ENCODE measurements around the gene PCDHA4. TPM values are rescaled to one million over a fixed set of nuclear protein-coding genes. Genes with fewer than 3 reads are reported as not detected.
"Not testable (repeated sequence)": the region's sequence is repeated elsewhere in the genome, so short reads cannot be mapped to it uniquely, and the experiment has no call there.

The PCDHA4 gene
- total RNA-seq, 2 experiments from 2014 or later: not detected

DNA sequence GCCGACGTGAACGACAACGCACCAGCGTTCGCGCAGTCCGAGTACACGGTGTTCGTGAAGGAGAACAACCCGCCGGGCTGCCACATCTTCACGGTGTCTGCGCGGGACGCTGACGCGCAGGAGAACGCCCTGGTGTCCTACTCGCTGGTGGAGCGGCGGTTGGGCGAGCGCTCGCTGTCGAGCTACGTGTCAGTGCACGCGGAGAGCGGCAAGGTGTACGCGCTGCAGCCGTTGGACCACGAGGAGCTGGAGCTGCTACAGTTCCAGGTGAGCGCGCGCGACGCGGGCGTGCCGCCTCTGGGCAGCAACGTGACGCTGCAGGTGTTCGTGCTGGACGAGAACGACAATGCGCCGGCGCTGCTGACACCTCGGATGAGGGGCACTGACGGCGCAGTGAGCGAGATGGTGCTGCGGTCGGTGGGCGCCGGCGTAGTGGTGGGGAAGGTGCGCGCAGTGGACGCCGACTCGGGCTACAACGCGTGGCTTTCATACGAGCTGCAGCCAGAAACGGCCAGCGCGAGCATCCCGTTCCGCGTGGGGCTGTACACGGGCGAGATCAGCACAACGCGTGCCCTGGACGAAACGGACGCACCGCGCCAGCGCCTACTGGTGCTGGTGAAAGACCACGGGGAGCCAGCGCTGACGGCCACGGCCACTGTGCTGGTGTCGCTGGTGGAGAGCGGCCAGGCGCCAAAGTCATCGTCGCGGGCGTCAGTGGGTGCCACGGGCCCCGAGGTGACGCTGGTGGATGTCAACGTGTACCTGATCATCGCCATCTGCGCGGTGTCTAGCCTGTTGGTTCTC, 43.2 kb downstream of the PCDHA4 start:
- H3K4me3 Mint-ChIP-seq; H3K27ac Mint-ChIP-seq; H3K9me3 Mint-ChIP-seq; CTCF ChIA-PET; H3K36me3 Mint-ChIP-seq (ENCODE audit: low read depth); H3K4me1 Mint-ChIP-seq (ENCODE audit: low read depth); DNase-seq; intact Hi-C loops (cut with micrococcal nuclease): not testable (repeated sequence)
- peaks cover 34% of the 10 kb centered on the region for H3K27me3 Mint-ChIP-seq (ENCODE audit: low read depth)

DNA sequence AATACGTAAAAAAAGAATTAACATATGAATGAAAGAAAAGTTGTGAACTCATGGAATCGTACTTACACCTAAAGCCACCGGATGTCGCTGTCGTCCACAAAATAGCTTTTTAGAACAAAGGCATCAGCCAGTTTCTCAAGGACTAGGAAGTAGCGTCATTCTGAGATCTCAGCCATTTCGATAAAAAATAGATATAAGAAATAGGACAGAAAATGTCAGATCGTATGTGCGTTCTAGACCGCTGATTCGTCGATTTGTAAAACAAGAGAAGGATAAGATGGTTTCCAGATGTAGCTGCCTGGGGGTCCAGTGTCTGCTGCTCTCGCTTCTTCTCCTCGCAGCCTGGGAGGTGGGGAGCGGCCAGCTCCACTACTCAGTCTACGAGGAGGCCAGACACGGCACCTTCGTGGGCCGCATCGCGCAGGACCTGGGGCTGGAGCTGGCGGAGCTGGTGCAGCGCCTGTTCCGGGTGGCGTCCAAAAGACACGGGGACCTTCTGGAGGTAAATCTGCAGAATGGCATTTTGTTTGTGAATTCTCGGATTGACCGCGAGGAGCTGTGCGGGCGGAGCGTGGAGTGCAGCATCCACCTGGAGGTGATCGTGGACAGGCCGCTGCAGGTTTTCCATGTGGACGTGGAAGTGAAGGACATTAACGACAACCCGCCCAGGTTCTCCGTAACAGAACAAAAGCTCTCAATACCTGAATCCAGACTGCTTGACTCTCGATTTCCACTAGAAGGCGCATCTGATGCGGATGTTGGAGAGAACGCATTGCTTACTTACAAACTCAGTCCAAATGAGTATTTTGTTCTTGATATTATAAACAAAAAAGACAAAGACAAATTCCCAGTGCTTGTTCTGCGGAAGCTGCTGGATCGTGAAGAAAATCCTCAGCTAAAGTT, 49.2 kb downstream of the PCDHA4 start, which contains the start of gene PCDHA10:
TSS of gene PCDHA10 (plus strand) at position 126 of the 903 bp plus-strand sequence. CDS start at position 278, 152 bp downstream.
- Mint-ChIP-seq H3K9me3 (peaks cover 18% of the 10 kb centered on the region), H3K4me3 (no peak within 1 kb of the TSS), H3K36me3 (ENCODE audit: low read depth) (peaks cover 11% of the 10 kb centered on the region), H3K27me3 (ENCODE audit: low read depth) (peaks cover 36% of the 10 kb centered on the region), H3K27ac (no peak within 1 kb of the TSS), H3K4me1 (ENCODE audit: low read depth) (no peaks in the 10 kb centered on the region)
- DNase-seq: no peak
- CTCF ChIA-PET: interaction anchor here (0.6 kb wide), 1 partner anchor 25 kb away, joined by 4 read pairs; no protein-coding TSS in a partner anchor
- intact Hi-C loops (cut with micrococcal nuclease): no loop called here

DNA sequence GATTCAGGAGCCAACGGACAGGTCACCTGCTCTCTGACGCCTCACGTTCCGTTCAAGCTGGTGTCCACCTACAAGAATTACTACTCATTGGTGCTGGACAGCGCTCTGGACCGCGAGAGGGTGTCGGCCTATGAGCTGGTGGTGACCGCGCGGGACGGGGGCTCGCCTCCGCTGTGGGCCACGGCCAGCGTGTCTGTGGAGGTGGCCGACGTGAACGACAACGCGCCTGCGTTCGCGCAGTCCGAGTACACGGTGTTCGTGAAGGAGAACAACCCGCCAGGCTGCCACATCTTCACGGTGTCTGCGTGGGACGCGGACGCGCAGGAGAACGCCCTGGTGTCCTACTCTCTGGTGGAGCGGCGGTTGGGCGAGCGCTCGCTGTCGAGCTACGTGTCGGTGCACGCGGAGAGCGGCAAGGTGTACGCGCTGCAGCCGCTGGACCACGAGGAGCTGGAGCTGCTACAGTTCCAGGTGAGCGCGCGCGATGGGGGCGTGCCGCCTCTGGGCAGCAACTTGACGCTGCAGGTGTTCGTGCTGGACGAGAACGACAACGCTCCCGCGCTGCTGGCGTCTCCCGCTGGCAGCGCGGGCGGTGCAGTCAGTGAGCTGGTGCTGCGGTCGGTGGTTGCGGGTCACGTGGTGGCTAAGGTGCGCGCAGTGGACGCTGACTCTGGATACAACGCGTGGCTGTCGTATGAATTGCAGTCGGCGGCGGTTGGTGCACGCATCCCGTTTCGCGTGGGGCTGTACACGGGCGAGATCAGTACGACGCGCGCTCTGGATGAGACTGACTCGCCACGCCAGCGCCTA, 50.5 kb downstream of the PCDHA4 start:
- no peak overlapping the region for H3K4me3 Mint-ChIP-seq
- intact Hi-C loops (cut with micrococcal nuclease): no loop called here

DNA sequence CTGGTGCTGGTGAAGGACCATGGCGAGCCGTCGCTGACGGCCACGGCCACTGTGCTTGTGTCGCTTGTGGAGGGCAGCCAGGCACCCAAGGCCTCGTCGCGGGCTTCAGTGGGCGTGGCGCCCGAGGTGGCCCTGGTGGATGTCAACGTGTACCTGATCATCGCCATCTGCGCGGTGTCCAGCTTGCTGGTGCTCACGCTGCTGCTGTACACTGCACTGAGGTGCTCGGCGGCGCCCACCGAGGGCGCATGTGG, 51.0 kb downstream of the PCDHA4 start:
- DNase-seq: no peak
- H3K9me3 Mint-ChIP-seq: peaks cover 22% of the 10 kb centered on the region
- intact Hi-C loops (cut with micrococcal nuclease): no loop called here
- peaks cover 13% of the 10 kb centered on the region for H3K36me3 Mint-ChIP-seq (ENCODE audit: low read depth)
- H3K4me1 Mint-ChIP-seq (ENCODE audit: low read depth): no peaks in the 10 kb centered on the region
- CTCF ChIA-PET: no interaction called here
- peaks cover 43% of the 10 kb centered on the region for H3K27me3 Mint-ChIP-seq (ENCODE audit: low read depth)
- no peak overlapping the region for H3K4me3 Mint-ChIP-seq
- H3K27ac Mint-ChIP-seq: no peak overlapping the region

More for the DNA sequence above, 50.5 kb downstream of the PCDHA4 start:
- no peak overlapping the region for H3K27ac Mint-ChIP-seq
- CTCF ChIA-PET: no interaction called here
- H3K4me1 Mint-ChIP-seq (ENCODE audit: low read depth): no peaks in the 10 kb centered on the region
- peaks cover 46% of the 10 kb centered on the region for H3K27me3 Mint-ChIP-seq (ENCODE audit: low read depth)
- DNase-seq: no peak
- H3K9me3 Mint-ChIP-seq: peaks cover 22% of the 10 kb centered on the region
- peaks cover 13% of the 10 kb centered on the region for H3K36me3 Mint-ChIP-seq (ENCODE audit: low read depth)

DNA sequence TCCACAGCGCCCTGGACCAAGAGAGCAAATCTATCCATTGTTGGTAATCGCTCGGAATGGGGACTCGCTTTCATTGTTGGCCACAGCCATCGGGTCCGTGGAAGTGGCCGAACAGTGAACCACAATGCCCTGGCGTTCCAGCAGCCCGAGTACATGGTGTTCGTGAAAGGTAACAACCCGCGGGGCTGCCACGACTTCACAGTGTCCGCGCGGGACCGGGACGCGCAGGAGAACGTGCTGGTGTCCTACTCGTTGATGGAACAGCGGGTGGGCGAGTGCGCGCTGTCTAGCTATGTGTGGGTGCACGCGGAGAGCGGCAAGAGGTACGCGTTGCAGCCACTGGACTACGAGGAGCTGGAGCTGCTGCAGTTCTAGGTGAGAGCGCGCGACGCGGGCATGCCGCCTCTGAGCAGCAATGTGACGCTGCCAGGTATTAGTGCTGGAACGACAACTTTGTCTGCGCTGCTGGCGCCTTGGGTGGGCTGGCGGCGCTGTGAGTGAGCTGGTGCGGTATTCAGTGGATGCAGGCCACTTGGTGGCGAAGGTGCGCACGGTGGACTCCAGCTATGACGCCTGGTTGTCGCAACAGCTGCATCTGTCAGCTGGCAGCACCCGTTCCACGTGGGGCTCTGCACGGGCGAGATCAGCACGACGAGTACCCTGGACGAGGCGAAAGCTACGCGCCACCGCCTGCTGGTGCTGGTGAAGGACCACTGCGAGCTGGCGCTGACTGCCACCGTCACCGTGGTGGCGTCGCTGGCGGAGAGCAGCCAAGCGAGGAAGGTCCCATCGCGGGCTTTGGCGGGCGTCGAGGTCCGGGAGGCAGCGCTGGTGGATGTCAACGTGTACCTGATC, 55.8 kb downstream of the PCDHA4 start:
- H3K27me3 Mint-ChIP-seq (ENCODE audit: low read depth): peaks cover 24% of the 10 kb centered on the region
- CTCF ChIA-PET: no interaction called here
- H3K27ac Mint-ChIP-seq: no peak overlapping the region
- H3K36me3 Mint-ChIP-seq (ENCODE audit: low read depth): peaks cover 3% of the 10 kb centered on the region
- no peak for DNase-seq
- no peak overlapping the region for H3K4me3 Mint-ChIP-seq
- H3K9me3 Mint-ChIP-seq: peaks cover 12% of the 10 kb centered on the region
- intact Hi-C loops (cut with micrococcal nuclease): no loop called here
- no peaks in the 10 kb centered on the region for H3K4me1 Mint-ChIP-seq (ENCODE audit: low read depth)

Other genes starting within 250 kb of the PCDHA4 start
- gene SRA1, start 249.6 kb upstream of the PCDHA4 start, total RNA-seq: 10 to 100 TPM; 38.0 to 39.6 TPM
- 10 to 100 TPM; 15.4 to 16.5 TPM for gene APBB3, start 242.5 kb upstream of the PCDHA4 start, total RNA-seq
- gene SLC35A4, start 242.2 kb upstream of the PCDHA4 start, total RNA-seq: 10 to 100 TPM; 57.1 to 60.1 TPM
- under 1 TPM; 0.14 to 0.20 TPM for gene CD14, start 173.9 kb upstream of the PCDHA4 start, total RNA-seq
- 10 to 100 TPM; 29.0 to 29.5 TPM for gene TMCO6, start 167.6 kb upstream of the PCDHA4 start, total RNA-seq
- gene NDUFA2, start 159.4 kb upstream of the PCDHA4 start, total RNA-seq: 10 to 100 TPM; 71.4 to 76.4 TPM
- gene IK, start 159.2 kb upstream of the PCDHA4 start, total RNA-seq: 10 to 100 TPM; 82.9 to 93.1 TPM
- 10 to 100 TPM; 18.9 to 19.8 TPM for gene WDR55, start 142.2 kb upstream of the PCDHA4 start, total RNA-seq
- 1 to 10 TPM; 1.7 to 1.9 TPM for gene DND1, start 133.5 kb upstream of the PCDHA4 start, total RNA-seq
- 10 to 100 TPM; 69.0 to 74.8 TPM for gene HARS1, start 115.7 kb upstream of the PCDHA4 start, total RNA-seq
- 10 to 100 TPM; 27.4 to 29.3 TPM for gene HARS2, start 115.6 kb upstream of the PCDHA4 start, total RNA-seq
- gene ZMAT2, start 106.6 kb upstream of the PCDHA4 start, total RNA-seq: 10 to 100 TPM; 52.9 to 58.8 TPM
- gene PCDHA1, start 20.9 kb upstream of the PCDHA4 start, total RNA-seq: not detected
- gene PCDHA2, start 12.2 kb upstream of the PCDHA4 start, total RNA-seq: not detected
- not detected for gene PCDHA3, start 6.0 kb upstream of the PCDHA4 start, total RNA-seq
- gene PCDHA5, start 14.5 kb downstream of the PCDHA4 start, total RNA-seq: not detected
- not detected for gene PCDHA6, start 20.9 kb downstream of the PCDHA4 start, total RNA-seq
- gene PCDHA7, start 27.2 kb downstream of the PCDHA4 start, total RNA-seq: not detected
- gene PCDHA8, start 34.1 kb downstream of the PCDHA4 start, total RNA-seq: not detected
- not detected for gene PCDHA9, start 41.3 kb downstream of the PCDHA4 start, total RNA-seq
- gene PCDHA10, start 48.8 kb downstream of the PCDHA4 start, total RNA-seq: not detected
- gene PCDHA11, start 61.9 kb downstream of the PCDHA4 start, total RNA-seq: not detected
- gene PCDHA12, start 68.2 kb downstream of the PCDHA4 start, total RNA-seq: not detected
- gene PCDHA13, start 75.1 kb downstream of the PCDHA4 start, total RNA-seq: not detected
- gene PCDHAC1, start 119.2 kb downstream of the PCDHA4 start, total RNA-seq: not detected
- gene PCDHAC2, start 159.4 kb downstream of the PCDHA4 start, total RNA-seq: not detected
- gene PCDHB1, start 244.3 kb downstream of the PCDHA4 start, total RNA-seq: not detected

All from activated naive CD4-positive, alpha-beta T cell treated with anti-CD3 and anti-CD28 coated beads for 36 hours (primary cell).